HS-27A (cell line): Measurements from ENCODE around the gene BMF.

Experiments used
- DNase-seq: peaks from one replicate; pipeline ENCODE4 v3.0.0-alpha.2; 2012; ENCODE audit warnings: low read depth, missing footprints

Gene BMF

DNA sequence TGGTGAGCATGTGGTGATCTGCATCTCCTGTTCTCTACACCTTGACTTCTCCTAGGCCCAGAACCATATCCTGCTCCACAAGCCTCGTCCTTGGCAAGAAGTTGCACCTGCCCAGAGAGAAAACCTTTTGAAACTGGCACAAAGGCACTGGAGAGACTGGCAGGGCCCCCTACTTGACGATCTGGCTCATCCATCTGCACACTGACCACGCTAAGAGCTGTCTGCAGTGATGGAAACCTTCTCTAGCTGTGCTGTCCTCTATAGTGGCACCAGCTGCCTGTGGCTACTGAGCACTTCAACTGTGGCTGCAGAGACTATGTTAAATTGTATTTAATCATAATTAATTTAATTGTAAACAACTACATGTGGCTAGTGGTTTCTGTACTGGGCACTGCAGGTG lies 43.5 kb downstream of the BMF start:
- no peak for DNase-seq

GRCh38 chr15:40064231-40064894 lies 44.3 kb downstream of the BMF start:
- no peak for DNase-seq

- no peak for DNase-seq
These were observed 45.1 kb downstream of the BMF start for GRCh38 chr15:40063563-40064011.

GRCh38 chr15:40062816-40063562 lies 45.7 kb downstream of the BMF start:
- DNase-seq: no peak

- DNase-seq: no peak
These were observed 47.3 kb downstream of the BMF start for GRCh38 chr15:40061212-40061901.

- DNase-seq: no peak
These were observed 48.3 kb downstream of the BMF start for GRCh38 chr15:40060236-40060961.

DNA sequence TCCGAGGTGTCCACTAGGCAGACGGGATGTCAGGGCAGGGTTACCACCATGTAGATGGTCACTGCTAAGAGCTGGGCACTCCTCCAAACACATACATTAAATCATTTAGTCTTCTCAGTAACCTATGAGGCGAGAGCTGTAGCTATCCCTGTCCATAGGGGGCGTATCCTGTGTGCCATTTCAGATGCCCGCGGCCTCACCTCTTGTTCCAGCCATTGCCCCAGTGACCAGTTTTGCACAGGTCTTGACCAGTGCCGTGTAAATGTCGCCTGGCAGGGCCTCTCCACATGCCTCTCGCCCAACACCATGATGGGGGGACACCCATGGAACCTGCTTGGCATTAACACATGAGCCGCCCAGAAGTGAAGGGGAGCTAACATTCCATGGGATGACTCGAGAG lies 48.9 kb downstream of the BMF start:
- DNase-seq: no peak

- no peak for DNase-seq
These were observed 50.1 kb downstream of the BMF start for GRCh38 chr15:40058476-40059140.

DNA sequence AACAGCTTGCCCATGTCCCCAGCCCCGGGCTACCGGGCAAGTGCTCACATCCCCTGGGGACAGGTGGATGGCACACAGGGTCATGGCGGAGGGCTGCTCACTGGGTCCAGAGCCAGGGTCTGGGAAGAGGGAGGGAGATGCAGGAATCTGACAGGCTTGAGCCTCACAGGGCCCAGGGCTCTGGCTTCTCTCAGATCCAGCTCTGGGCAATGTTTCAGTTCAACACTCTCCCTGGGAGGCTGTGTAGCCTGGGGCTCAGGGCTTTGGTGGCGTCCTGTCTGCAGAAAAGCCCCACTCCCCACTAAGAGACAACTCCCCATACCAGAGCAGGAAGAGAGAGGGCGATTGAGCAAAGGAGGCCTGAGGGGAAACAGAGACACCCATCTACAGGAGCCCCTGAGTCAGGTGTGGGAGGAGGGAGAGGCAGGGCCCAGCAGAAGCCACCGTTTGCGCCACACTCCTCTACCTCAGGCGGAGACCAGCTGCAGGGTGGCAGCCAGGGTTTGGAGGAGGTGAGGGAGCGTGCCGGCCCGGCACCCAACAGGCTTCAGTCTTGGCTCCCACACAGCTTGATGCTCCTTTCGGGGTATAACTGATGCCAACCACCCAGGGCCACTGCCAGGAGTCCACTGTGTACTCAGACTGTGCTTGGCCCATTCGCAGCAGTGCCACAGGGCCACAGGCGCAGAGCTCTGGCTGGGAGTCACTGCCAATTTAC lies 52.9 kb downstream of the BMF start:
- DNase-seq: no peak

DNA sequence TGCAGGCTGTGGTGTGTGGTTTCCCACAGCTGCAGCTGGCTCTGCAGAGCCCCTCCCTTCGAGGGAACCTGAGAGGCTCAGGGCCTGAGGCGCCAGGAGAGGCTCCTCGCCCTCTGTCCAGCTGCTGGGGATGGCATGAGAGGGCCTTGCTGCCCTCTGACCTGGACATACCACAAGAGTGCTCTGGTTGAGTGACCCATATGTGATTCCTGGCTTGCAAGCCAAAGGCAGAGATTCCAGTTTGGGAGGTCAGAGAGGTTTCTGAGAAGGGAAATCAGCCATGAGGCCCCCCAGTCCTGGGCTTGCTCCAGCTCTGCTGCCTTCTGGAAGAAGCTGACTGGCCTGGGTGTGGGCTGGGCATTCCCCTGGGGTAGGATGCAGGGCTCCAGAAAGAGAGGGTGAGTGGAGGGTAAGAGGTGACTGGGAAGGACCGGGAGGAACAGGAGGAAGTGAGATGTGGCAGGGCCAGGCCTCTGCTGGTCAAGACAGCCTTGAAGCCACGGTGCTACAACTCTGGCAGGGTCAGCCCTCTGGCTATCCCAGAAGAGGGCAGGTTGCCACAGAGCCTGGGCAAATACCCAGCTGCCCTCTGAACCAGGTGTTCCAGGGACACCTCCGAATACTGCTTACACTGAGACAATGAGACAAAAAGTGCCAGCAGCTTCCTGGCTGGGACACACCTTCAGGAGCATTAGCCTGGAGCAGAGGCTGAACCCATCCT lies 53.7 kb downstream of the BMF start:
- DNase-seq: no peak

GRCh38 chr15:40054605-40054854 lies 54.1 kb downstream of the BMF start:
- DNase-seq: no peak

GRCh38 chr15:40053831-40054604 lies 54.7 kb downstream of the BMF start:
- DNase-seq: no peak

GRCh38 chr15:40053079-40053830 lies 55.4 kb downstream of the BMF start:
- DNase-seq: no peak

- no peak for DNase-seq
These were observed 56.1 kb downstream of the BMF start for GRCh38 chr15:40052604-40053003.

DNA sequence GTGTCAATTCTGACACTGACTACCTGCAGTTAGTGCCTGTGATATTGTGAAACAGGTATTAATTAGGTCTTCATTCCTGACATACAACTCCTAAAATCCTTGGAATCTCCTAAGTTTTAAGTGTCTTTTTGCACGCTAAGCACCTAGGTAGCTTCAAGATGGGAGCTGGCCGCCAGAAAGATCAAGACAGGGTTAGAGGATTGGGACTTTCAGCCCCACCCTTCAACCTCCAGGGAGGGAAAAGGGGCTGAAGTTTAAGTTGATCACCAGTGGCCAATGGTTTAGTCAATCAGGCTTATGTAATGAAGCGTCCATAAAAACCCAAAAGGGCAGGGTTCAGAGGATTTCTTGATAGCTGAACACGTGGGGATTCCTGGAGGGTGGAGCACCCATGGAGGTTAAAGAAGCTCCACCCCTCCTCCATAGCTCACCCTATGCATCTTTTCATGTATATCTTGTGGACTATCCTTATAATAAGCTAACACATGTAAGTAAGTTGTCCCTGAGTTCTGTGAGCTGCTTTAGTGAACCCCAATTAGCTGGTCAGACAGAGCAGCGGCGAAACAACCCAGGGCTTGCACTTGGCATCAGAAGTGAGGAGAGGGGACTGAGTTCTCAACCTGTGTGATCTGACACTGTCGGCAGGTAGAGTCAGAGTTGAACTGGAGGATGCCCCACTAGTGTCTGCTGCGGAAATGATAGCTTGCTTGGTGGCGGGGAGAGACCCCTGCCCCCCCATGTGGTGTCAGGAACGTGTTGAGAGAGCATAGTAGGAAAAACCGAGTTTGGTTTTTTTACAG lies 56.9 kb downstream of the BMF start:
- DNase-seq: no peak

DNA sequence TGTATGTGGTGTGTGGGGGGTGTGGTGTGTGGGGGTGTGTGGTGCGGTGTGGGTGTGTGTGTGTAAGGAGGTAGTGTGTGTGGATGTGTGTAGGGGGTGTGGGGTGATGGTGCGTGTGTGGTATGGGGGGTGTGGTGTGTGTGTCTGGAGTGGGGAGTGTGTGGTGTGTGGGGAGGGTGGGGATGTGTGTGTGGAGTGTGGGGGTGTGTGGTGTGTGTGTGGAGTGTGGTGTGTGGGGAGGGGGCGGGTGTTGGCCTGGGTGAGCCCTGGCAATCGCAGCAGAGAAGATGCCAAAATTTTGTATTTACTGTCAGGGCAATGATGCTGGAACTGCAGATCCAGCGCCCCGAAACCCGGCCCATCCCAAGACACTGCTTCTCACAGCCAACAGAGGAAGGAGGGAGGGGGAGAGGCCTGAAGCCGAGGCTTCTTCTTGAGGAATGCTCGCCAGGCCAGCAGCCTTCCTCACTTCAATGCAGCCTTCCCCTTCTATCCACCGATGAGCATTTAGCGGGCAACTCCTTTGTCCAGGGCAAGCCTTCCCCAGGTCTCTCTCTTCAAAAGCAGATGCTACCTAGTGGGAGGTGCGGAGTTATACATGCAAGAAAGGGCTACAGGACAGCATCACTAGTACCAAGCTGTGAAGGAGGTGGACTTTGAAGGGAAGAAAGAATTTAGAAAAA lies 57.8 kb downstream of the BMF start:
- DNase-seq: no peak

- no peak for DNase-seq
These were observed 59.7 kb downstream of the BMF start for GRCh38 chr15:40048926-40049475.
